H1 (cell line): ENCODE results near the gene TRIM14. TPM values are rescaled to one million over a fixed set of nuclear protein-coding genes. Genes with fewer than 3 reads are reported as not detected.

Experiments used
- CTCF ChIA-PET: fragments of 300-600 bp; sonication (Branson Sonifier 250); formaldehyde crosslinking; loops from one replicate; lab custom pipeline; 2021; ENCODE audit not compliant: partially characterized antibody; lab: Charles Lee
- POLR2A ChIA-PET: fragments of 300-600 bp; sonication (Branson Sonifier 250); formaldehyde crosslinking; loops from one replicate; lab custom pipeline; 2021; ENCODE audit warnings: inconsistent platforms; ENCODE audit not compliant: partially characterized antibody; lab: Charles Lee
- DNase-seq, 2 experiments: peaks; one replicate each; pipeline versions ENCODE4 v3.0.0 to v3.0.0-alpha.2; 2010 to 2022; ENCODE audit warnings: low spot score in 2 of 2, low read depth in 1 of 2, mixed read lengths in 1 of 2
- FAIRE-seq: peaks from 2 replicates; lab custom pipeline; 2011; peaks lifted over from hg19 to GRCh38; lab: Jason Lieb, UNC
- H2AFZ ChIP-seq: 2 replicates; pipeline ENCODE4 v1.8.1; 2012; ENCODE audit warnings: low read length, inconsistent platforms
- H2AK5ac ChIP-seq: 2 replicates; pipeline ENCODE4 v1.6.1; 2013; ENCODE audit warnings: low read depth, low read length
- H2BK120ac ChIP-seq: replicated peaks from 2 replicates; pipeline ENCODE3; 2013; ENCODE audit warnings: low read depth, low read length, inconsistent platforms
- H2BK12ac ChIP-seq: 2 replicates; pipeline ENCODE4 v1.6.1; 2013; ENCODE audit warnings: low read depth, low read length
- H2BK15ac ChIP-seq: 2 replicates; pipeline ENCODE4 v1.6.1; 2013; ENCODE audit warnings: low read length
- H2BK20ac ChIP-seq: 2 replicates; pipeline ENCODE4 v1.6.1; 2013; ENCODE audit warnings: low read length
- H2BK5ac ChIP-seq: 2 replicates; pipeline ENCODE4 v1.6.1; 2013; ENCODE audit warnings: low read depth, low read length
- H3K14ac ChIP-seq: 2 replicates; pipeline ENCODE4 v1.6.1; 2013; ENCODE audit warnings: inconsistent platforms; ENCODE audit not compliant: insufficient read length
- H3K18ac ChIP-seq: 2 replicates; pipeline ENCODE4 v1.6.1; 2013; ENCODE audit warnings: low read length; ENCODE audit errors: extremely low read depth
- H3K23ac ChIP-seq: 2 replicates; pipeline ENCODE4 v1.6.1; 2013; ENCODE audit warnings: inconsistent platforms; ENCODE audit not compliant: insufficient read length
- H3K23me2 ChIP-seq: 2 replicates; pipeline ENCODE4 v1.6.1; 2013; ENCODE audit warnings: low read depth, low read length
- H3K27ac ChIP-seq: 2 replicates; pipeline ENCODE4 v1.6.1; 2011; ENCODE audit warnings: low read depth, low read length, inconsistent platforms
- H3K27me3 ChIP-seq, 4 experiments: replicated peaks in 1 of 4; 1 replicate in 1 of 4; 2 replicates in 3 of 4; pipeline versions ENCODE4 v1.6.1 to v1.8.1; 2011 to 2013; ENCODE audit warnings: low read length in 3 of 4, mild to moderate bottlenecking in 3 of 4, inconsistent platforms in 2 of 4, mixed read lengths in 2 of 4, moderate library complexity in 1 of 4; ENCODE audit not compliant: control insufficient read depth in 3 of 4, insufficient read depth in 3 of 4; ENCODE audit errors: extremely low read depth in 1 of 4
- H3K36me3 ChIP-seq, 4 experiments: 2 replicates each; pipeline versions ENCODE4 v1.6.1 to v1.8.1; 2011 to 2013; ENCODE audit warnings: mild to moderate bottlenecking in 4 of 4, low read length in 3 of 4, moderate library complexity in 2 of 4, control low read depth in 1 of 4, inconsistent platforms in 1 of 4; ENCODE audit not compliant: insufficient read depth in 4 of 4, control insufficient read depth in 2 of 4
- H3K4ac ChIP-seq: replicated peaks from 2 replicates; pipeline ENCODE3; 2013; ENCODE audit warnings: low read length, low read depth, mixed read lengths, inconsistent platforms; ENCODE audit not compliant: insufficient read length
- H3K4me1 ChIP-seq, 4 experiments: replicated peaks in 1 of 4; 1 replicate in 1 of 4; 2 replicates in 3 of 4; pipeline versions ENCODE4 v1.6.1 to v1.8.1; 2011 to 2013; ENCODE audit warnings: low read length in 3 of 4, inconsistent platforms in 2 of 4, mixed read lengths in 1 of 4; ENCODE audit not compliant: insufficient read depth in 4 of 4, control insufficient read depth in 3 of 4
- H3K4me2 ChIP-seq, 2 experiments: 2 replicates each; pipeline versions ENCODE4 v1.6.1 to v1.8.1; 2011 to 2013; ENCODE audit warnings: low read depth in 2 of 2, low read length in 2 of 2, control low read depth in 1 of 2, inconsistent platforms in 1 of 2, mild to moderate bottlenecking in 1 of 2; ENCODE audit not compliant: insufficient read depth in 1 of 2
- H3K4me3 ChIP-seq, 4 experiments: fragments of 200-600, 300-600 bp in 1 of 4; sonication (generic), shearing (Covaris generic), sonication (Bioruptor Twin) in 1 of 4; 2 replicates each; pipeline versions ENCODE4 v1.5.1 to v1.8.1; 2011 to 2016; ENCODE audit warnings: low read length in 4 of 4, low read depth in 3 of 4, control low read depth in 2 of 4, inconsistent platforms in 2 of 4, mild to moderate bottlenecking in 2 of 4, mixed read lengths in 1 of 4, moderate library complexity in 1 of 4; ENCODE audit not compliant: insufficient read depth in 2 of 4; ENCODE audit errors: extremely low read depth in 1 of 4
- H3K56ac ChIP-seq: replicated peaks from 2 replicates; pipeline ENCODE3; 2013; ENCODE audit warnings: low read depth, mild to moderate bottlenecking, mixed read lengths, low read length, inconsistent platforms; ENCODE audit not compliant: insufficient read length
- H3K79me1 ChIP-seq: 2 replicates; pipeline ENCODE4 v1.6.1; 2013; ENCODE audit warnings: low read depth, low read length, control low read depth
- H3K79me2 ChIP-seq, 2 experiments: 2 replicates each; pipeline versions ENCODE4 v1.6.1 to v1.8.1; 2012 to 2013; ENCODE audit warnings: low read length in 2 of 2, mild to moderate bottlenecking in 2 of 2, inconsistent platforms in 1 of 2; ENCODE audit not compliant: insufficient read depth in 2 of 2, control insufficient read depth in 1 of 2
- H3K9ac ChIP-seq, 4 experiments: replicated peaks in 1 of 4; 1 replicate in 1 of 4; 2 replicates in 3 of 4; pipeline versions ENCODE4 v1.6.1 to v1.8.1; 2011 to 2013; ENCODE audit warnings: low read depth in 3 of 4, low read length in 3 of 4, control low read depth in 2 of 4, mild to moderate bottlenecking in 2 of 4, moderate library complexity in 2 of 4, inconsistent platforms in 1 of 4; ENCODE audit errors: extremely low read depth in 1 of 4
- H3K9me3 ChIP-seq, 2 experiments: 2 replicates each; pipeline versions ENCODE4 v1.6.1 to v1.8.1; 2012 to 2013; ENCODE audit warnings: mild to moderate bottlenecking in 2 of 2, moderate library complexity in 2 of 2, control low read depth in 1 of 2, inconsistent platforms in 1 of 2, low read depth in 1 of 2, low read length in 1 of 2, mixed read lengths in 1 of 2; ENCODE audit not compliant: insufficient read depth in 2 of 2
- H4K20me1 ChIP-seq, 2 experiments: replicated peaks in 1 of 2; 2 replicates each; pipeline versions ENCODE3 to v1.8.1; 2011 to 2013; ENCODE audit warnings: inconsistent platforms in 2 of 2, low read length in 2 of 2, mild to moderate bottlenecking in 1 of 2; ENCODE audit not compliant: insufficient read depth in 2 of 2, control insufficient read depth in 1 of 2
- H4K5ac ChIP-seq: 2 replicates; pipeline ENCODE4 v1.6.1; 2013; ENCODE audit warnings: low read length, low read depth, mixed read lengths, inconsistent platforms; ENCODE audit not compliant: insufficient read length
- H4K8ac ChIP-seq: 2 replicates; pipeline ENCODE4 v1.8.0; 2013; ENCODE audit warnings: mild to moderate bottlenecking, moderate library complexity, low read length, inconsistent platforms; ENCODE audit not compliant: insufficient read depth; ENCODE audit errors: extremely low read depth
- H4K91ac ChIP-seq: replicated peaks from 2 replicates; pipeline ENCODE3; 2013; ENCODE audit warnings: low read length, mixed read lengths, inconsistent platforms; ENCODE audit not compliant: insufficient read length
- ATF2 ChIP-seq: IDR thresholded peaks from 2 replicates; pipeline ENCODE4 v1.6.1; 2012; ENCODE audit warnings: low read length, inconsistent platforms
- EP300 ChIP-seq, 2 experiments: IDR thresholded peaks; 1 replicate in 1 of 2; 2 replicates in 1 of 2; pipeline ENCODE4 v1.6.1; 2011 to 2012; ENCODE audit warnings: low read depth in 2 of 2, low read length in 2 of 2, mild to moderate bottlenecking in 2 of 2, borderline replicate concordance in 1 of 2, inconsistent platforms in 1 of 2, moderate library complexity in 1 of 2
- SIRT6 ChIP-seq: IDR thresholded peaks from one replicate; pipeline ENCODE4 v1.7.1; 2012; ENCODE audit warnings: low read length, inconsistent platforms
- TAF7 ChIP-seq: optimal IDR thresholded peaks from 2 replicates; pipeline ENCODE3; 2011; ENCODE audit warnings: low read depth, mild to moderate bottlenecking, inconsistent platforms, low read length, moderate library complexity, borderline replicate concordance
- TCF12 ChIP-seq: IDR thresholded peaks from 2 replicates; pipeline ENCODE4 v1.6.1; 2011; ENCODE audit warnings: low read depth, mild to moderate bottlenecking, low read length
- WGBS, 2 experiments: shearing (Covaris generic) in 1 of 2; methylation state at CpG; one replicate each; pipeline versions ENCODE4 v1.1.6 to v1.1.7; 2013 to 2015; ENCODE audit warnings: low lambda C conversion rate in 2 of 2, mixed read lengths in 2 of 2, inconsistent platforms in 1 of 2, low coverage in 1 of 2, missing lambda C conversion rate in 1 of 2; ENCODE audit not compliant: insufficient replicate concordance in 2 of 2, insufficient coverage in 1 of 2, insufficient read length in 1 of 2; ENCODE audit errors: extremely low coverage in 1 of 2, missing lambda C conversion rate in 1 of 2; 5-methylcytosine and 5-hydroxymethylcytosine counted together
- polyA plus RNA-seq, 7 experiments: library from polyadenylated mRNA; depleted of rRNA in 3 of 7; stranded (reverse) in 5 of 7; unstranded in 2 of 7; fragments of >200 nt in 5 of 7; fragments of 200-250 nt in 2 of 7; gene quantifications; 1 replicate in 5 of 7; 2 replicates in 1 of 7; 4 replicates in 1 of 7; pipeline versions ENCODE4 v1.2.1 to v1.2.3, GENCODE V29; 2011 to 2013; ENCODE audit warnings: missing spikeins in 2 of 7, mixed read lengths in 2 of 7
- total RNA-seq: library from RNA; stranded (reverse); fragmentation: NEBNext Ultra II Directional; extraction: Animal tissue kit (Norgen Biotek cat#: 25700); gene quantifications from 2 replicates; pipeline ENCODE4 v1.2.1, GENCODE V29; 2021
- TF ChIP-seq, protein P1 (sequence below), 3 experiments: IDR thresholded peaks; 1 replicate in 2 of 3; 2 replicates in 1 of 3; pipeline versions ENCODE4 v1.5.1 to v1.6.1; 2011; ENCODE audit warnings: low read length in 3 of 3, mild to moderate bottlenecking in 3 of 3, inconsistent platforms in 2 of 3, low read depth in 1 of 3, moderate library complexity in 1 of 3; ENCODE audit not compliant: insufficient read depth in 1 of 3; ENCODE audit errors: control extremely low read depth in 1 of 3

Gene TRIM14
- total and polyA plus RNA-seq, 2 of the 8 experiments (the other 6 are each of a cell fraction or from before 2014, with no cell fraction given), result 9.2 to 19.4 TPM

DNA sequence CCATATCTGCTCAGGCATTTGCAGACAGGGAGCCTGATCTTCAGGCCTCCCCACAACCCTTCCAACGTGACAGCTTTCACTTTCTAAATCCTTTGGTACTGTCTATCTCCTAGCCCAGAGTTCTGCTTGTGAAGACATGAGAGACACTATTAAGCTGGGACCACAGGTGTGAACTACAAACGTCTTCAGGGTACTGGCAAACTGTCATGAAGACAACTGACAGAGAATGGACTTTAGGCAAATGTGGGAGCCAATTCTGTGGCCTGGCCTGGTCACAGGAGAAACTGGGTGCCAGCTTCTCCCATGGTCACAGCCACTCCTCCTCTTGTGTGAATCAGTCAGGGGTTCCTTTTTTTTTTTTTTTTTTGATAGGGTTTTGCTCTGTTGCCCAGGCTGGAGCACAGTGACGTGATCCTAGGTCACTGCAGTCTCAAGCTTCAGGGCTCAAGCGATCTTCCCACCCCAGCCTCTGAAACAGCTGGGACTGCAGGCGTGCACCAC, 10.4 kb downstream of the TRIM14 start:
- Histone ChIP-seq H3K56ac (no peak overlapping the region), H2BK120ac (no peak overlapping the region), H2BK5ac (no peak overlapping the region), H3K4me3 (no peak overlapping the region), H2AK5ac (no peak overlapping the region), H2BK20ac (no peak overlapping the region), H3K79me2 (no peaks in the 10 kb centered on the region), H3K79me1 (no peaks in the 10 kb centered on the region), H3K18ac (no peak overlapping the region; the same call in 1 of the 2 replicates), H2BK12ac (no peak overlapping the region), H3K9ac (no peak overlapping the region), H3K36me3 (no peaks in the 10 kb centered on the region), H3K4me1 (peaks cover 0 to 3% (median 1%) of the 10 kb centered on the region in 4 experiments; a peak in 2 of 7 replicates), H3K23ac (no peak overlapping the region), H4K20me1 (peaks cover 0 to 1% of the 10 kb centered on the region in 2 experiments), H4K8ac (no peak overlapping the region), H3K9me3 (no peaks in the 10 kb centered on the region), H4K5ac (no peak overlapping the region), H3K27ac (no peak overlapping the region), H3K4me2 (no peak overlapping the region), H3K23me2 (no peaks in the 10 kb centered on the region; the same call in 1 of the 2 replicates), H4K91ac (no peak overlapping the region), H3K27me3 (no peaks in the 10 kb centered on the region), H3K4ac (no peak overlapping the region), H3K14ac (no peak overlapping the region), H2BK15ac (no peak overlapping the region), H2AFZ (no peak overlapping the region)
- DNase-seq (no peak), FAIRE-seq (no peak)
- ChIA-PET CTCF (interaction anchor here (0.8 to 1.4 kb wide), 2 partner anchors 20 to 74 kb away, joined by 3 to 5 read pairs; no protein-coding TSS in a partner anchor), POLR2A (interaction anchor here (0.9 to 1.1 kb wide), 2 partner anchors 12 to 17 kb away, joined by 3 to 4 read pairs; no protein-coding TSS in a partner anchor)
- WGBS, 2 experiments, result 85% methylated on average over 5 of the region's 5 CpGs; no CpG with 5 or more reads in 1 of the 2 experiments
- TF ChIP-seq SIRT6, result no peak
- TF ChIP-seq TCF12, result no peak
- no peak for TF ChIP-seq ATF2
- TF ChIP-seq, protein P1, sequence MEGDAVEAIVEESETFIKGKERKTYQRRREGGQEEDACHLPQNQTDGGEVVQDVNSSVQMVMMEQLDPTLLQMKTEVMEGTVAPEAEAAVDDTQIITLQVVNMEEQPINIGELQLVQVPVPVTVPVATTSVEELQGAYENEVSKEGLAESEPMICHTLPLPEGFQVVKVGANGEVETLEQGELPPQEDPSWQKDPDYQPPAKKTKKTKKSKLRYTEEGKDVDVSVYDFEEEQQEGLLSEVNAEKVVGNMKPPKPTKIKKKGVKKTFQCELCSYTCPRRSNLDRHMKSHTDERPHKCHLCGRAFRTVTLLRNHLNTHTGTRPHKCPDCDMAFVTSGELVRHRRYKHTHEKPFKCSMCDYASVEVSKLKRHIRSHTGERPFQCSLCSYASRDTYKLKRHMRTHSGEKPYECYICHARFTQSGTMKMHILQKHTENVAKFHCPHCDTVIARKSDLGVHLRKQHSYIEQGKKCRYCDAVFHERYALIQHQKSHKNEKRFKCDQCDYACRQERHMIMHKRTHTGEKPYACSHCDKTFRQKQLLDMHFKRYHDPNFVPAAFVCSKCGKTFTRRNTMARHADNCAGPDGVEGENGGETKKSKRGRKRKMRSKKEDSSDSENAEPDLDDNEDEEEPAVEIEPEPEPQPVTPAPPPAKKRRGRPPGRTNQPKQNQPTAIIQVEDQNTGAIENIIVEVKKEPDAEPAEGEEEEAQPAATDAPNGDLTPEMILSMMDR (IDR thresholded peaks at IDR 0.05; ENCODE audit: control extremely low read depth in 1 of 3, insufficient read depth in 1 of 3, low read depth in 1 of 3, low read length in 3 of 3), result no peak
- TF ChIP-seq TAF7, result no peak
- no peak for TF ChIP-seq EP300 (IDR thresholded peaks at IDR 0.05; ENCODE audit: borderline replicate concordance in 1 of 2, low read depth in 2 of 2, low read length in 2 of 2)
